GM19452 (cell line): ENCODE data around the gene LAMC2.
"Not testable (repeated sequence)": the region's sequence is repeated elsewhere in the genome, so short reads cannot be mapped to it uniquely, and the experiment has no call there.

Source experiments
- ATAC-seq: cut with Tn5 transposase; IDR thresholded peaks from one replicate; pipeline ENCODE4 v1.9.1; 2021; ENCODE audit not compliant: unreplicated experiment

Gene LAMC2

GRCh38 chr1:183185941-183186490, at the start of gene LAMC2:
Gene LAMC2 (plus strand): TSS chr1:183186264. CDS start chr1:183186353, 89 bp downstream.
- no peak for ATAC-seq

GRCh38 chr1:183137782-183138181, 48.3 kb upstream of the LAMC2 start:
- ATAC-seq: no peak

GRCh38 chr1:183138301-183138700, 47.8 kb upstream of the LAMC2 start:
- no peak for ATAC-seq

GRCh38 chr1:183139281-183139942, 46.7 kb upstream of the LAMC2 start:
- no peak for ATAC-seq

GRCh38 chr1:183140633-183141032, 45.4 kb upstream of the LAMC2 start:
- no peak for ATAC-seq

- no peak for ATAC-seq
These were observed 43.9 kb upstream of the LAMC2 start for GRCh38 chr1:183142171-183142570.

GRCh38 chr1:183143576-183144315, 42.3 kb upstream of the LAMC2 start:
- no peak for ATAC-seq

- no peak for ATAC-seq
These were observed 41.3 kb upstream of the LAMC2 start for GRCh38 chr1:183144752-183145151.

- no peak for ATAC-seq
These were observed 38.3 kb upstream of the LAMC2 start for GRCh38 chr1:183147735-183148134.

- ATAC-seq: no peak
These were observed 37.5 kb upstream of the LAMC2 start for GRCh38 chr1:183148599-183148998.

GRCh38 chr1:183149273-183149672, 36.8 kb upstream of the LAMC2 start:
- no peak for ATAC-seq

- ATAC-seq: not testable (repeated sequence)
These were observed 36.0 kb upstream of the LAMC2 start for GRCh38 chr1:183150032-183150431.

GRCh38 chr1:183150445-183150844, 35.6 kb upstream of the LAMC2 start:
- ATAC-seq: no peak

- ATAC-seq: no peak
These were observed 33.9 kb upstream of the LAMC2 start for GRCh38 chr1:183152180-183152579.

GRCh38 chr1:183155939-183156338, 30.1 kb upstream of the LAMC2 start:
- ATAC-seq: no peak

- no peak for ATAC-seq
These were observed 26.1 kb upstream of the LAMC2 start for GRCh38 chr1:183159960-183160359.

GRCh38 chr1:183161391-183161790, 24.7 kb upstream of the LAMC2 start:
- ATAC-seq: no peak

- no peak for ATAC-seq
These were observed 22.7 kb upstream of the LAMC2 start for GRCh38 chr1:183163316-183163715.

GRCh38 chr1:183164340-183164739, 21.7 kb upstream of the LAMC2 start:
- no peak for ATAC-seq

GRCh38 chr1:183164963-183165362, 21.1 kb upstream of the LAMC2 start:
- ATAC-seq: no peak

GRCh38 chr1:183165456-183165855, 20.6 kb upstream of the LAMC2 start:
- ATAC-seq: no peak

GRCh38 chr1:183166454-183166853, 19.6 kb upstream of the LAMC2 start:
- no peak for ATAC-seq
